GM18909 (cell line): ENCODE results near the gene NAA30.
"Not testable (repeated sequence)": the region's sequence is repeated elsewhere in the genome, so short reads cannot be mapped to it uniquely, and the experiment has no call there.

Experiments
- ATAC-seq: cut with Tn5 transposase; IDR thresholded peaks from one replicate; pipeline ENCODE4 v1.9.1; 2021; ENCODE audit warnings: mild to moderate bottlenecking; ENCODE audit not compliant: unreplicated experiment, poor library complexity

NAA30 gene

DNA sequence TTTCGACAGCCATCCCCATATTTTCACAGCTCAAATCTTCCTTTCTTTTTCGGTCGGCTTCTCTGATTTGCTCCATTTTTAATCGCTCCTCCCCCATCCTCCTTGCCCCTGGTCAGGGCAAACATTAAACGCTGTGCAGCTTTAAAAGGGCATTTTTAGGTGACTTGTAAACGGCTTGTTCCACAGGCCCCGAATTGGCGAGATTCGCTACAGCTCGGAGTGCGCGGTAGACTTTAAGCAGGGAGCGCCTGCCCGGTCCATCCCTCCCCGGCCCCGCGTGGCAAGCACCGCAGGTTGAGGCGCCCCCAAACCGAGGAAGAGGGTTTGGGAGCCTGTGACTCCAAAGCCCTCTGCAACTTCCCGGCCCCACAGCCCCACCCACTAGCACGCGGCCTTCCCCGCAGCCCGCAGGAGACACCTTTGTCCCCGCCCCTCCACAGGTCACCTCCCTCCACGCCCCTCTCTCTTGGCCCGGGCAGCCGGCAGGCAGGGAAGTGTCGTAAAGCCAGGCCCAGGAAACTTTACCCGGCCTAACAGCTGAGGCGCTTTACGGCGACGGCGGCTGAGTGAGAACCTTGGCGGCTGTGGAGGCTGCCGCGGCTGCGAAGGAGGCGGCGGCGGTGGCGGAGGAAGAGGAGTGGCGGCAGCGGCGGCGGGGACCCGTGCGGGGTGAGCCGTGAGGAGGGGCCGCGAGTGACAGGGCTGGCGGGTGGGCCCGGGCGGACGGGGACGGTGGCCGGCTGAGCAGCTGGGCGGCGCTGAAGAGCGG is at the start of gene NAA30:
Gene NAA30 (plus strand): TSS at position 550 of the 769 bp plus-strand sequence. CDS start 372 bp downstream, outside the sequence.
- peak; percentile 87 for ATAC-seq

DNA sequence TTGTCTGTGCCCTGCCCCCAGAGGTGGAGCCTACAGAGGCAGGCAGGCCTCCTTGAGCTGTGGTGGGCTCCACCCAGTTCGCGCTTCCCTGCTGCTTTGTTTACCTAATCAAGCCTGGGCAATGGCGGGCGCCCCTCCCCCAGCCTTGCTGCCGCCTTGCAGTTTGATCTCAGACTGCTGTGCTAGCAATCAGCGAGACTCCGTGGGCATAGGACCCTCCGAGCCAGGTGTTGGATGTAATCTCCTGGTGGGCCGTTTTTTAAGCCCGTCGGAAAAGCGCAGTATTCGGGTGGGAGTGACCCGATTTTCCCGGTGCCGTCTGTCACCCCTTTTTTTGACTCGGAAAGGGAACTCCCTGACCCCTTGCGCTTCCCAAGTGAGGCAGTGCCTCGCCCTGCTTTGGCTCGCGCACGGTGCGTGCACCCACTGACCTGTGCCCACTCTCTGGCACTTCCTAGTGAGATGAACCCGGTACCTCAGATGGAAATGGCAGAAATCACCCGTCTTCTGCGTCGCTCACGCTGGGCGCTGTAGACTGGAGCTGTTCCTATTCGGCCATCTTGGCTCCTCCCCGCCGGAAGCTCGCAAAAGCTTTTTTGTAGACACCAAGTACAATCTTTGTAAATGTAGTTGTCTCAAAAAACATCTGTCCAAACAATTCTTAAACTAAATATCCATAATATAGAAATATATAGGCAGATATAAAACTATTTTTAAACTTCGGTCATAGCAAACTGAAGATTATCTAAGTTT is 46.7 kb upstream of the NAA30 start:
- not testable (repeated sequence) for ATAC-seq

DNA sequence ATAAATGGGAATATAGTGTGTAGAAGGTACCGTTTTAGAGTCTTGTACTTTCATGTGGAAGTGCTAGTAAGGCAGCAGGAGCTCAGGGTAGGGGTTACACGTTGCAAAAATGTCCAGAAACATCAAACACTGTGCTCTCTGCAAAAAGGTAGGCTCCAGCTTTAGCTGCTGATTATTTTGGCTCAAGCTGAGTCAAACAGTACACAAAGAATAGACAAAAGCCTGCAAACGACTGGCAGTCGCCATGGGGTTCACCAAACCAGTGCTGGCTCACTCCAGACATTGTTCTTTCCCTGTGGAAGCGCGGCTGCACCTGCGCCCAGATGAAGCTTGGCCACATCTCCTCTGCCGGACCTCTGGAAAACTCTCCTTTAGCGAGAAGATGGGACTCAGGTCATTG is 45.3 kb upstream of the NAA30 start:
- ATAC-seq = no peak

DNA sequence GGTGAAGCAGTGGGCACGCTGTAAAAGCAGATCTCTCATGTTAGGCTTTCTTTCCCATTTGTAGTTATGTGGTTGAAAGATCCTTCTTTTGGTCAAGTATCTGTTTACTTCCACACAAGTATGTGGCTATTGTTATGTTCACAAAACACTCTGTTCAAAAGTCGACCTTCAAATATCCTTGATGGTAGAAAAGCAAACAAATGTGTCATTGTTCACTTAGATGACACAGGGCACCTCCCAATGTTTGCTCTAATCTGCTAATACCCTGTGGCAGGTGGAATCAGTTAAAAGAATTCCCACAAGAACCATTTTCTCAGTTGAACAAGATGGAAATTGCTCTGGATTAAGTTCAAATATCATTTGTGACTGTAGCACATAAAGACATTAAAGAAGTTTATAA is 43.6 kb upstream of the NAA30 start:
- no peak for ATAC-seq

DNA sequence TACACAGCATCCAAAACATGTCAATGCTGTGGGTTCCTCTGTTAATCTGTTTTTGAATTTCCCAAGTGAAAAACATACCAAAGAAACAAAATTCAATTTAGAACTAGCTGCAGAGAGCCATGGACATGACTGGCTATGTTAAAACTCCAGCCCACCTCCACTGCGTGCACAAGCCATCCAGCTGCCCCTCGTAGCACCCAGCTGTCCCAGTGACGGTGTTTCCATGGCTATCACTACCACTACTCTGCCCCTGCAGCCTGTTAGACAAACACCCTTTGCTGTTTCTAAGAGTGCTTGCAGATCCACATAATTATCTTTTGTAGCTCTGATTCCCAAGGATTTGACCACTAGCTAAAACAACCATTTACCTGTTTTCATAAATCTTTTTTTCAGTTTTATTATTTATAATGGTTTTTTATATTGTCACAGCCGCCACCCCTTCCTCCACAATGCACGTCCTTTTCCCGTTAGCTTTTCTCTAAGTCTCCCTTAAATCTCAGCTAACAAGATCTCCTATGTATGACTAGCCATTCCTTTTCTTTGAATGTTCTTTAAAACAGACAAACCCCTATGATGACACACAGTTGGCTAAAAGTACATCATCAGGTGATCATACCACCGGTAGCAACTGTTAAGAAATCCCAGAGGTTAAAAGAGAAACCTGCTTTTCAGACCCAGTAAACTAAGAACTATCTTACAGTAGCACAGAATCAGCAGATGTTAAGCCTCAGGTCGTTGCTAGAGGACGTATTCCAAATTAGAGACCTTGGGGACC is 37.8 kb upstream of the NAA30 start:
- no peak for ATAC-seq

DNA sequence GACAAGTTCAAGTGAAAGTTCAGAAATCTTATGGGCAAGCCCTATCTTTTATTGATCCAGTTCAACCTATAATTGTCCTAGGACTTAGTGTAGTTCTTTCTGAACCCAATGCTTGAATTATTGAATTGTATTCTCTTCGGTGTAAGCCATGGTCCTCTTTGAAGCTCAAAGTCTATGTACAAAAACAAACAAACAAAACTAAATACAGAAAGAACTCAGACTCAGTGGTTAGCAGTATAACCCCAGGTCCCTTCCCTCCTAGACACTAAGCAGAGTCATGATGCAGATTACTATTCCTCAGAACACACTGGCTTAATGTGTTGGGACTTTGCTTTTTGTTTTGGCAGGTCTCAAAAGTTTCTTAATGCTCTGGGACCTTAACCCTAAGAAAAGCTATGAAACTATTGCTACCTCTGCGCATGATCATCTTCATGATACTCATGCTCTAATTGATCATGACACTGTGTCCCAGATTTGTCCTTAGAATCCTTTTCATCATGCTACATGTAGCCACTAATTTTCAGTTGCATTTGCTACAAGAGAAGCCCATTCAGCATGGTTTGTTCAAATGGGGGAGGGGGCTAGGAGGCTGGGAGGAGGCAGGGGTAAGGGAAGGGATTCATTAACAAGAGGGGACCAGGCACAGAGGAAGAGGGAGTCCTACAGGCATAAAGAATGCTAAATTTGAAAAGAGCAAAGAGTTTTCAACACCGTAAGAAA is 35.1 kb upstream of the NAA30 start:
- no peak for ATAC-seq

DNA sequence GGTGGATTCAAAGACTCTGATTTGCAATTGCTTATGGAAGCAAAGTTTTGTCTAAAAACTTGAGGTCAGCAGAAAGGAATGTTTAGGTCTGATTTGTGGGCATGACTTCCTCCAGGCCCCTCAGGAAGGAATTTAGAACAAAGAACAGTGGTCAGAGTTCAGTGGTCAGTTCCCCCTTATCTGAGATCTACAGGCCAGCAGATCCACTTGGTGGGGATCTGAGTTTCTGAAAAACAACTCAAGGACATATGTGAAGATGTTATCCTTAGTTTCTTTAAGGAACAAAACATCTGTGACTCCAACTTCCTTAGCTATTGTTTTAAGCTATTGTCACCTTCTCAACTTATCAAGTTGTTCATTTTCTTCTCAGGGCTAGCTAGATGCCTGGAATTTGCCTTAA is 28.0 kb upstream of the NAA30 start:
- no peak for ATAC-seq

DNA sequence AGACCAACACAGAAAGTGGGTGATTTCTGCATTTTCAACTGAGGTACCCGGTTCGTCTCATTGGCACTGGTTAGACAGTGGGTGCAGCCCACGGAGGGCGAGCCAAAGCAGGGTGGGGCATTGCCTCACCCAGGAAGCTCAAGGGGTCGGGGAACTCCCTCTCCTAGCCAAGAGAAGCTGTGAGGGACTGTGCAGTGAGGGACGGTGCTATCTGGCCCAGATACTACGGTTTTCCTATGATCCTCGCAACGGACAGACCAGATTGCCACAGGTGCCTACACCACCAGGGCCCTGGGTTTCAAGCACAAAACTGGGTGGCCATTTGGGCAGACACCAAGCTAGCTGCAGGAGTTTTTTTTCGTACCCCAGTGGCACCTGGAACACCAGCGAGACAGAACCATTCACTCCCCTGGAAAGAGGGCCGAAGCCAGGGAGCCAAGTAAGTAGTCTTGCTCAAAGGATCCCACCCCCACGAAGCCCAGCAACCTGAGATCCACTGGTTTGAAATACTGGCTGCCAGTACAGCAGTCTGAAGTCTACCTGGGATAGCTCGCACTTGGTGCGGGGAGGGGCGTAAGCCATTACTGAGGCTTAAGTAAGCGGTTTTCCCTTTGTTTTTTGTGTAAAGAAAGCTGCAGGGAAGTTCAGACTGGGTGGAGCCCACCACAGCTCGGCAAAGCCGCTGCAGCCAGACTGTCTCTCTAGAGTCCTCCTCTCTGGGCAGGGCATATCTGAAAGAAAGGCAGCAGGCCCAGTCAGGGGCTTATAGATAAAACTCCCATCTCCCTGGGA is 25.5 kb upstream of the NAA30 start:
- ATAC-seq = no peak

DNA sequence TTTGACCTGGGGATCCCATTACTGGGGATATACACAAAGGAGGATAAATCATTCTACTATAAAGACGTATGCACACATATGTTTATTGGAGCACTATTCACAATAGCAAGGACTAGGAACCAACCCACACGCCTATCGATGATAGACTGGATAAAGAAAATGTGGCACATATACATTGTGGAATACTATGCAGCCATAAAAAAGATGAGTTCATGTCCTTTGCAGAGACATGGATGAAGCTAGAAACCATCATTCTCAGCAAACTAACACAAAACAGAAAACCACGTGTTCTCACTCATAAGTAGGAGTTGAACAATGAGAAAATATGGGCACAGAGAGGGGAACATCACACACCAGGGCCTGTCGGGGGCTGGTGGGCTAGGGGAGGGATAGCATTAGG is 20.2 kb upstream of the NAA30 start:
- ATAC-seq = not testable (repeated sequence)

DNA sequence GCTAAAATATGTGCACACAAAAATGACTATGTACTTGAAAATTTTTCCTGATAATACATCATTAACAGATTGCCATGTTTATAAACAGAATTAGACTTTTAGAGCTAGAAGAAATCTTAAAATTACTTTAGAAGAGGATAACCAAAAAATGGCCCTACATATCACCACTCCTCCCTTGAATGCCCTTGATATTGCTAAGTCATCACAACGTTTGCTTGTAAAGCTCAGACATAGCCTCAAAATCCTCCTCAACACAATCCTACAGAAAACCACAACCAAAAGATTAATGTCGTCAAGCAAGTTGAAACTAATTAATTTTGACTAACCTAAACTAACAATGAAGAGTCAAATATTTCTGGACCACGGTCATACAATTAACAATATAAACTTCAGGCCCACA is 19.4 kb upstream of the NAA30 start:
- ATAC-seq = no peak

DNA sequence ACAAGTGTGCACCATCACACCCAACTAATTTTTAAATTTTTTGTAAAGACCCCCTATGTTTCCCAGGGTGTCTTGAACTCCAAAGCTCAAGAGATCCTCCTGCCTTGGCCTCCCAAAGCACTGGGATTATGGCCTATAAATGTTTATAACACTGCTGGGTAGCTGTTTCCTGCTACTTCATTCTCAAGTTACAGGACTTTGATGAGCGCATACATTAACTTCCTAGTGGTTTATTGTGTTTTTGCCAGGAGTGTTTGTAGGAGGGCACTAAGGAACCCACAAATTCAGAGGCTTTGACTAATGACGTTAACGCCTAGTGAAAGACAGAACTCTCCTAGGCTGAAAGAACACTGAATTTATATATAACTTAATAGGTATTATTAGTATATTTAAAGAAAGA is 15.2 kb upstream of the NAA30 start:
- ATAC-seq = no peak

DNA sequence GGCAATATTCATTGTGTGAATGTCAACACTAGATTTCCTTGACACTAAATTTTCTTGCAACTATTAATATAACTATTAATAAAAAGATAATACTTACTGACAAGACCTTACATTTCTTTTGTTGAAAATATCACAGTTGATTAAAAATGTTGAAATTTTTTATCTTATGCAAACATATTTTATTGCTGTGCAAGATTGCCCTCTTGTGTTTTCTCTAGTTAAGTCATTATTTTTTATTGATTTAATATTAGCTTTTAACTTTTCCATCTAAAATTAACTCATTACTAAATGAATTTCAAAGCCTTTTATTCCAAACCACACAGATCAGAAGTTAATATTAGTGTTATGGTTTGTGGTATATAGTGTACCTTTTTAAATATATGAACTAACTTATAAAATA is 11.7 kb upstream of the NAA30 start:
- ATAC-seq = no peak

DNA sequence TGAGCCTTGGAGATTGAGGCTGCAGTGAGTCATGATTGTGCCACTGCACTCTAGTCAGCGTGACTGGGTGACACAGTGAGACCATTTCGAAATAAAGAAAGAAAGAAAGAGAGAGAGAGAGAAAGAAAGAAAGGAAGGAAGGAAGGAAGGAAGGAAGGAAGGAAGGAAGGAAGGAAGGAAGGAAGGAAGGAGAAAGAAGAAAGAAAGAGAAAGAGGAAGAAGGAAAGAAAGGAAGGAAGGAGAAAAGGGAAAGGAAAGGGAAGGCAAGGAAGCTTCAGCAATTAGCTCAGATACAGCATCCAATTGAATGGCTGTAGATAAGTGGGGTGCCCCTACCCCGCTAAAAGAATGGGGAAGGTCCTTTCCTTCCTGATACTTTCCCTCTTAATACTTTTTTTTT is 9.5 kb upstream of the NAA30 start:
- no peak for ATAC-seq

DNA sequence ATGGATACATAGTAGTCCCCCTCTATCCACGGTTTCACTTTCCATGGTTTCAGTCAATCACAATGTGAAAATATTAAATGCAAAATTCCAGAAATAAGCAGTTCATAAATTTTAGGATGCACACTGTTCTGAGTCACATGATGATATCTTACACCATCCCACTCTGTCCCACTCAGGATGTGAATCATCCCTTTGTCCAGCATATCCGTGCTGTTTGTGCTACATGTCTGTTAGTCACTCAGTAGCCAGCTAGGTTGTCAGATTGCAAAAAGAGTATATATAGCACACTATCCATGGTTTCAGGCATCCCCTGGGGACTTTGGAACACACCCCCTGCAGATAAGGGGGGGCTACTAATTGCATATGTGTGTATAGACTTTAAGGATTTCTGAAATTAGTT is 8.1 kb upstream of the NAA30 start:
- ATAC-seq = no peak

DNA sequence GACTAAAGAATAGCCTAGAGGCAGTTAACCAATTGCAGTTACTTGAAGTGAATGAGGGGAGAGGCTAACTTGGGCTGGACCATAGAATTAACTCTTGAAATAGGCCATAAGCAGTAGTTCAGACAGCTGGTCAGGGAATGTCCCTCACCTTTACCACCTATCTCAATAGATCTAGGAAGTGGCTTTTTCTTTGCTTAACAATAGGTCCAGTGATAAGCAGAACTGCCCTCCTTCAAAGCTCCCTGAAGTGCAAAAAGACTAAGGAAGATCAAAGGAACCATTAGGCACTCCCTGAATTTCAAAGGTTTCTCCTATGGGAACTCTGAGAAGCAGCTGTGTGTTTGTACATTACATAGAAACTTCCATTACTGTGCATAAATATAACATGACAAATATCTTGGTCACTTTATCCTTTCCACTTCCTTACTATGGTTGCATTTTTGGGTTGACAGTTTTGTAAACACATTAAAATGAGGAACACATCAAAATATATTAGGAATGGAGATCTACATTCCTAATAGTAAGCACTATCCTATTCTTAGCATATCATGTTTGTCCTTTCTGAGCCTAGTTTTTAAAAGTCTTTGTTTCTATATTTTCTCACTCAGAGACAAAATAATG is 7.2 kb upstream of the NAA30 start:
- no peak for ATAC-seq

DNA sequence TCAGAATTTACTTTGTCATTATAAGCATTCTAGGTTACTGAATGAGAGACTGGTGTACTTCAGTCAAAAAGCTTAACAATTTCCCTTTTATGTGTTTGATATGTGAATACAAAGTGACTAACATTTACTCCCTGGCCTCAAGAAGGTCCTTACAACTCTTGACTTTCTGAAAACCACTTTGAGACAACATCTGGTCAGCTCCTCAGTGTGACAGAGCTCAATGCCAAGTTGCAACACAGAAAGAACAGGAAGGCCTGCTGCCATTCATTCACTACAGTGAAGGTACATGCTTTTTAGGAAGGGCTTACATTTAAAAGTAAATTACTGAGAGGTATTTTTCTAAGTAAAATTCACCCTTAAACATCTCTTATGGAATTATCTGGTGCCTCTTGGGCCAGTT is 2.3 kb upstream of the NAA30 start:
- ATAC-seq = no peak

DNA sequence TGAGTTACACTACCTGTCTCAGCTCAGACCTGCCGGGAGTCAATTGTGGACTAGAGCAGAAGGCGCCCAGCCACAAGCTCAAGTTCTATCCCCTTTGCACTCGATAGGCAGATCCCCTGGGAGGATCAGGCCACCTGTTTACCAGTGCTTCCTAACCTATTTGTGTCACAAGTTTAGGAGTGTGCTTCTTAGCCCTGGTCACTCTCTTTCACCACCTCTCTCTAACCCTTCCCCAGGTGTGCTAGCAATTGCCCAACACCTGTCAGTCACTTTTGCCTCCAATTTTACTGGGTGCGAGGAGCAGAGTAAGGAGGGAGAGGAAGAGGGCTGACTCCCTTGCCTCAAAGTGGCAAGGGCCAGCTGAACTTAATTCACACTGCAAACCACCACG is 745 bp upstream of the NAA30 start:
- no peak for ATAC-seq

DNA sequence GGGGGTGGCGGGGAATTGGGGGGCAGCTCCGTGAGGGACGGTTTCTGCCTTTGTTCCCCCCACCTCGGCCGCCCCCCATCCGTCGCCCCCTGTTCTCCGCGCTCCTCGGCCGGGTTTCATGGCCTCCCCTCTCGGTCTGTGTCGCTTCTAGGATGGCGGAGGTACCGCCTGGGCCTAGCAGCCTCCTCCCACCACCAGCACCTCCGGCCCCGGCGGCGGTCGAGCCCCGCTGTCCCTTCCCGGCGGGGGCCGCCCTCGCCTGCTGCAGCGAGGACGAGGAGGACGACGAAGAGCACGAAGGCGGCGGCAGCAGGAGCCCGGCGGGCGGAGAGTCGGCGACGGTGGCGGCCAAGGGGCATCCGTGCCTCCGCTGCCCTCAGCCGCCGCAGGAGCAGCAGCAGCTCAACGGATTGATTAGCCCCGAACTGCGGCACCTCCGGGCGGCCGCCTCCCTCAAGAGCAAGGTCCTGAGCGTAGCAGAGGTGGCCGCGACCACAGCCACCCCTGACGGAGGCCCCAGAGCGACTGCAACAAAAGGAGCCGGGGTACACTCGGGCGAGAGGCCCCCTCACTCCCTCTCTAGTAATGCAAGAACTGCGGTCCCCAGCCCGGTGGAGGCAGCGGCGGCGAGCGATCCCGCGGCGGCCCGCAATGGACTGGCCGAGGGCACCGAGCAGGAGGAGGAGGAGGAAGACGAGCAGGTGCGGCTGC is 575 bp downstream of the NAA30 start:
- ATAC-seq = peak; percentile 46
